Stimulated activated CD8-positive, alpha-beta memory T cell treated with anti-CD3 and anti-CD28 coated beads, Interleukin-4, amount 100 ng/mL, for 48 hours (primary cell): ENCODE measurements around the gene GFI1B.
"Not testable (repeated sequence)": the region's sequence is repeated elsewhere in the genome, so short reads cannot be mapped to it uniquely, and the experiment has no call there.

ENCODE experiments used
- DNase-seq: peaks from one replicate; pipeline ENCODE4 v3.0.0-alpha.2; 2020

The GFI1B gene

GRCh38 chr9:132978451-132979131 is at the start of gene GFI1B:
GFI1B (plus strand) TSS chr9:132978694; CDS start chr9:132986679, 7,985 bp downstream.
- no peak for DNase-seq

GRCh38 chr9:132931178-132931735 is 47.2 kb upstream of the GFI1B start:
- no peak for DNase-seq

DNA sequence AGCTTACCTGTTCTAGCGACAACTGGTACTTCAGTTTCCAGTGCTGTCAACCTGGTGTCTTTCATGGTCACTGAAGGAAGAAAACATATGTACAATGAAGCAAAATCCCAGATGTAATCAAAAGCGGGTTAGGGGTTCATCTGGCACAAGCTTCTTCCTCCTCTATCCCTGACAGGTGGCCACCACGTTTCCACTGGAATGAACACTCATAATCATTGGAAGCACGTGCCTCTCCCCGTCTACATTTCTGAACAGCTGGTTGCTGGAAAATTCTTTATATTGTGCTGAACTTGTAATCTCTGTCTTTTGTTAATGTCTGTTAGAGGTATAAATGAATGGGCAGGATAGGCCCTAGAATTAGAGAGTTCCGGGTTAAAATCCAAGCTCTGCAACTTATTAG is 43.5 kb upstream of the GFI1B start:
- DNase-seq, result no peak

DNA sequence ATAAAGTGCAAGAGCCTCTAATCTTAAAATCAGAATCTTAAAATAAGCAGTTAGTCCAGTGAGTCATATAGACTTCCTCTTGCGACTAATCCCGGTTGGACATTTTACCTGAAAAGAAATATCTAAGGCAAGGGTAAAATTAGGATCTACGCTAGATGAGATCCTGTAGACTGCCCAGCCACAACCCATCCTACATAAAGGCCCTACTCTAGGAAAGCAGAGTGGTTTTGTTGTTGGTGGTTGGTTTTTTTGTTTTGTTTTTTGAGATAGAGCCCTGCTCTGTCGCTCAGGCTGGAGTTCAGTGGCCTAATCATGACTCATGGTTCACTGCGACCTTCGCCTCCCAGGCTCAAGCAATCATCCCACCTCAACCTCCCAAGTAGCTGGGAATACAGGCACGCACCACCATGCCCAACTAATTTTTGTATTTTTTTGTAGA is 41.0 kb upstream of the GFI1B start:
- DNase-seq, result no peak

DNA sequence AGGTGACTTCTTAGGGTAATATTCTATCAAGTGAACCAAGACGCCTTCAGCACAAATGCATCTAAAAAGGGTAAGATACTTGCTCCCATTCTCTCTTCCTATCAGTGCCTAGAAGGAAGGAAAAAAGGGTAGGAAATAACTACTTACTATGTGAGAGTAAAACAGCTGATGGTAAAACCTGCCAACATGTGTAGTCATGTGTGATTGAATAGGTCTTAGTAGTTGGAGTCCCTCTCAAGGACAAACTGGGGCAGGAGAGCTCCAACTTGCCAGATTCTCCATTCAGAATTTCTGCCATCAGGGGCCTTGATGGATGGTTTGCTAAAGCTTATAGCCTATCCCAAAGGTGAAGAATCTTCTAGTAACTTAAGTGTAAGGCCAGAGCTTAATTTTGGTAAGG is 39.3 kb upstream of the GFI1B start:
- DNase-seq, result no peak

DNA sequence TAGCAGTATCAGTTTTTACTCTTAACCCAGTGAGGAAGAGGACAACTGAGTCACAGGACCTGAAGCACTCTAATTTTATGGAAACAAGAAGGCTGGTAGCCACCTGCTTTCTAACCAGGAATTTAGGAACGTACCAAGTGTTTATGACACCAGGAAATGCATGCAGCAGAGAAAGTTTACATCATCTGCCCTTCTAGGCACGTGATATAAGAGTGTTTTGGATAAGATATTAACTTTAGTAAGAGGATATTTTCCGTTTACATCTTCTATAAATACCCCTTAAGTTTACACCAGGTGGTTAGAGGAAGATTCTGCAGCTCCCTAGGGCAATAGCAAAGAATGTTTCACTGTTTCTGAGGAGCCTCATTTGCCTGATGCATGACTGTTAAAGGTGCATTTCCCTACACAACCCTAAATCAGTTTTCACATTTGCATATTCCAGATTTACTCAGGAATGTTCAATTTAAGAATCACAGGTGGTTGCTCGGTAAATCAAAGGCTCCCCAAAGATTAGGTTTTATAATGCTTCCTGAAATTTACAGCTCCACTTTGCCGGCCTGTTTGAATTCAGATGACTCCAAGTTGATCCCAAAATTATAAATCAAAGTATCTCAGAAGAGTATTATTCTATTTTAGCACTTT is 35.8 kb upstream of the GFI1B start:
- DNase-seq, result no peak

GRCh38 chr9:132943651-132944293 is 34.7 kb upstream of the GFI1B start:
- no peak for DNase-seq

GRCh38 chr9:132944294-132945185 is 34.0 kb upstream of the GFI1B start, which contains the start of gene TSC1:
TSC1 (minus strand) TSS chr9:132944616; CDS start chr9:132928872, 15,744 bp downstream.
- DNase-seq, result peak; percentile 98

GRCh38 chr9:132945186-132946130 is 33.0 kb upstream of the GFI1B start:
- no peak for DNase-seq

DNA sequence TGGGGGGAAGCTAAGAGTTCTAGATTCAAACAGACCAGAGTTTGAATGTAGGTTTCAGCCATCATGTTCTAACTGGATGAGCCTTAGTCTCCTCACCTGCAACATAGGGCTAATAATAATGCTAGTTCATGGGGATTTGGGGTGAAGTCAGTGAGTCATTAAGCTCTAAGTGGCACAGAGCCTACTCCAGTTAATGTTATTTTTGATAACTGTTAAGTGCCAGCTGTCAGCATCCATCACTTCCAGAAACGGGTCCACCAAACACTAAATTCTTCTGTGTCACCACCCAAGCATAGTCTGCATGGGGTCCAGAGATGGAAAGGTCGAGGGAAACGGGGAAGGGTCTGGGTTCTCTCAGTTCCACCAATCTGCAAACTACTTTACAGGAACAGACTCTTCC is 32.3 kb upstream of the GFI1B start:
- DNase-seq, result no peak

DNA sequence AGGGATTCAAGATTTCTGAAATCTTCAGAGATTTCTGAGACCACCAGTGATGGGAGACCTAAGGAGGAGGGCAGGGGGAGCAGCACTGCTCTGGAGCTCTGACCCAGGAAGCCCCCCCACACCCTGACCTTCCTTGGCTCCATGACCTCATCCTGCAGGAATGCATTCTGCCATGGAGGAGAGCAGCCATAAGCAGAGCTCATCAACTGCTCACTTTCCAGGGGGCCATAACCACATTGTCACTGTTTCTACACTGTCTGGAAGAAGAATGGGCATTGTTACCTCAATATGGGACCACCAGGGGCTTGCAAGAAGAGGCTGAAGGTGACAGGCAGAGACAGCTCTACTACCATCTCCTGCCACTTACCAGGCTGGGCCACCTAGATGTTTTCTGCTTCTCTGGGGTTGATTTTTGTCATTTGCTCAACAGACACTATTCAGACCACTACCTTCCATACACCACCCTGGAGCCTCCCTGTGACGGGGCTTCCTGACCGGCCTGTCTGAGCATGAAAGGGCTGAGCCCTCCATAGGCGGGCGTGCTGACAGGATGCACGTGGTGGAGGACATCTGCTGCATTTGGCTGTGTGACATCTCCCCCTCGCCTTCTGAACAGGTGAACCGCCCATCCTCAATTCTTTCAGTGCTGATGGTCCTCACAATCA is 31.7 kb upstream of the GFI1B start:
- DNase-seq, result no peak

- no peak for DNase-seq
Observed at GRCh38 chr9:132947756-132948155, 30.7 kb upstream of the GFI1B start.

- DNase-seq, result no peak
Observed at GRCh38 chr9:132948482-132949050, 29.9 kb upstream of the GFI1B start.

DNA sequence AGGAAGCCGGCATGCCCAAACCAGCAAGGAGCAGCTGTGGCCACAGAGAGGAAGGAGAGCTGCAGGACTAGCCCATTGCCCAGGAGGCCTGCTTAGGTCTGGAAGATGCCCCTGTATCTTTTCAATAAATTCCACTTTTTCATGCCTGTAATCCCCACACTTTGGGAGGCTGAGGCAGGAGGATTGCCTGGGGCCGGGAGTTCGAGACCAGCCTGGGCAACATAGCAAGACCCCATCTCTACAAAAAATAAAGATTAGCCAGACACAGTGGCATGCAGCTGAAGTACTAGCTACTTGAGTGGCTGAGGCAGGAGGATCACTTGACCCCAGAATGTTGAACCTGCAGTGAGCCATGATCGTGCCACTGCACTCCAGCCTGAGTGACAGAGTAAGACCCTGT is 28.8 kb upstream of the GFI1B start:
- DNase-seq, result no peak

GRCh38 chr9:132955123-132955522 is 23.4 kb upstream of the GFI1B start:
- DNase-seq, result no peak

DNA sequence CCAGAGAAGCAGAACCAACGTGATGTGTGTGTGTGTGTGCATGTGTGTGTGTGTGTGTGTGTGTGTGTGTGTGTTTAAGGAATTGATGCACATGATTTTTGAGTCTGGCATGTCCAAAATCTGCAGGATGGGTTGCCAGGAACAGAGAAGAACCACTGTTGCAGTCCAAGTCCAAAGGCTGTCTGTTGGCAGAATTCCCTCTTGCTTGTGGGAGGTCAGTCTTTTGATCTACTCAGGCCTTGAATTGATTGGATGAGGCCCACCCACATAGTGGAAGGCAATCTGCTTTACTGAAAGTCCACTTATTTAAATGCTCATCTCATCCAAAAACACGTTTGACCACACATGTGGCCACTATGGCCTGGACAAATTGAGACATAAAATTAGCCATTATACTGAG is 22.7 kb upstream of the GFI1B start:
- no peak for DNase-seq

GRCh38 chr9:132957805-132958204 is 20.7 kb upstream of the GFI1B start:
- no peak for DNase-seq

- no peak for DNase-seq
Observed at GRCh38 chr9:132961002-132961401, 17.5 kb upstream of the GFI1B start.

DNA sequence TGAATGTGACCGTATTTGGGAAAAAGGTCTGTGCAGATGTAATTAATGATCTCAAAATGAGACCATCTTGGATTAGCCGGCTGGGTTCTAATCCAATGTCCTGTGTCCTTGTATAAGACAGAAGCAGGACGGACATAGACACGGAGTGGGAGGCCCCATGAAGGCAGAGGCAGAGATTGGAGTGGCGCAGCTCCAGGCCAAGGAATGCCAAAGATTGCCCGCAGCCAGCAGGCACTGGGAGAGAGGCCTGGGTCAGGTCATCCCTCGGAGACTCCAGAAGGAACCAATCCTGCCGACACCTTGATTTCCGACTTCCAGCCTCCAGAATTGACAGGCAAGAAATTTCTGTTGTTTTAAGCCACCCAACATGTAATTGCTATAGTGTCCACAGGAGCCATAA is 13.0 kb upstream of the GFI1B start:
- DNase-seq, result no peak

DNA sequence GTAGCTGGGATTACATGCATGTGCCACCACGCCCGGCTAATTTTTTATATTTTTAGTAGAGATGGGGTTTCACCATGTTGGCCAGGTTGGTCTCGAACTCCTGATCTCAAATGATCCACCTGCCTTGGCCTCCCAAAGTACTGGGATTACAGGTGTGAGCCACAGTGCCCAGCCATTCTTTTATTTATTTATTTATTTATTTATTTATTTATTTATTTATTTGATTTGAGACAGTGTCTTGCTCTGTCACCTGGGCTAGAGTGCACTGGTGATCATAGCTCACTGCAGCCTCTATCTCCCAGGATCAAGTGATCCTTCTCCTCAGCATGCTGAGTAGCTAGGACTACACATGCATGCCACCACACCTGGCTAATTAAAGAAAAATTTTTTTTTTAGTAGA is 10.6 kb upstream of the GFI1B start:
- not testable (repeated sequence) for DNase-seq

DNA sequence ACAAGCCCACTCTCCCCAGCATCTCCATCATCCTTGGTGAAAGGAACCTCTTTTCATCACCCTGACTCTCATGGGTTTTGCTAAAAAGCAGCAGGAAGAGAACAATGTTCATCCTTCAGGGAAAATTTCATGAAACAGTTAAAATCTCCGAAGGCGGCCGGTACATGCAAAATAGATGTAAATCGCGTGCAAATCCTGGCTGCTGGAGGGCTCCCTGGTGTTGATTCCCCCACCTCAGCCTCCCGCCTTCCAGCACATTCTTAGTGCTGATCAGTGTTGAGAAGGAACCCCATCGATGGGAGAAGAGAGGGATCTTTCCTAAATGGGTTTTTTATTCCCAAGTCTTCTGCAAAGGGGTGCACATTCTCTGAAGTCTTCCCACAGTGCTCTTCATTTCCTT is 8.7 kb upstream of the GFI1B start:
- no peak for DNase-seq
